GM13976 (cell line): ENCODE measurements around the gene INHBC.
"Not testable (repeated sequence)": the region's sequence is repeated elsewhere in the genome, so short reads cannot be mapped to it uniquely, and the experiment has no call there.

Experiments used
- DNase-seq: peaks from one replicate; pipeline ENCODE4 v3.0.0; 2012; ENCODE audit warnings: low spot score
- CTCF ChIP-seq: IDR thresholded peaks from 2 replicates; pipeline ENCODE4 v1.5.1; 2012; ENCODE audit warnings: borderline replicate concordance, mild to moderate bottlenecking; ENCODE audit not compliant: insufficient read depth; ENCODE audit errors: extremely low read depth, missing control alignments, control extremely low read depth
- in situ Hi-C: fragments of 300-500 bp; cut with MboI; formaldehyde crosslinking; loops from one replicate; pipeline ENCODE4 v1.12.0; 2022; ENCODE audit warnings: low sequenced_read_pairs, mixed read lengths, inconsistent platforms; ENCODE audit not compliant: unreplicated experiment

Gene INHBC

GRCh38 chr12:57395121-57395520 lies 39.5 kb upstream of the INHBC start:
- no peak for DNase-seq
- in situ Hi-C loops = no loop called here
- no peak for TF ChIP-seq CTCF

GRCh38 chr12:57397441-57397840 lies 37.1 kb upstream of the INHBC start:
- DNase-seq = no peak
- TF ChIP-seq CTCF = no peak
- in situ Hi-C loops = no loop called here

GRCh38 chr12:57399718-57400463 lies 34.7 kb upstream of the INHBC start:
- DNase-seq, in situ Hi-C loops: not testable (repeated sequence)

- DNase-seq = no peak
- TF ChIP-seq CTCF = no peak
- in situ Hi-C loops = no loop called here
Observed at GRCh38 chr12:57401165-57401564, 33.4 kb upstream of the INHBC start.

- in situ Hi-C loops, DNase-seq: not testable (repeated sequence)
Observed at GRCh38 chr12:57402156-57402555, 32.4 kb upstream of the INHBC start.

GRCh38 chr12:57404966-57405640 lies 29.5 kb upstream of the INHBC start:
- TF ChIP-seq CTCF = no peak
- no peak for DNase-seq
- in situ Hi-C loops = no loop called here

- in situ Hi-C loops = no loop called here
- no peak for DNase-seq
- no peak for TF ChIP-seq CTCF
Observed at GRCh38 chr12:57410534-57410933, 24.1 kb upstream of the INHBC start.

GRCh38 chr12:57414160-57414559 lies 20.4 kb upstream of the INHBC start:
- DNase-seq, in situ Hi-C loops: not testable (repeated sequence)
